ENCODE results near the gene HIVEP3.

Gene HIVEP3

GRCh38 chr1:41529621-41530395 lies 388.9 kb downstream of the HIVEP3 start:
- Histone ChIP-seq H3K4me1 (ENCODE audit: insufficient read depth, low read length) (no peaks in the 10 kb centered on the region), H3K9me3 (ENCODE audit: low read length) (no peaks in the 10 kb centered on the region), H2AFZ (ENCODE audit: low read depth, low read length) (no peak overlapping the region), H3K27me3 (ENCODE audit: insufficient read depth, low read length) (no peaks in the 10 kb centered on the region), H3K4me3 (ENCODE audit: low read length) (no peak overlapping the region), H3K36me3 (ENCODE audit: insufficient read depth, low read length) (no peaks in the 10 kb centered on the region)

GRCh38 chr1:41528726-41529605 lies 389.8 kb downstream of the HIVEP3 start:
- Histone ChIP-seq H3K4me3 (ENCODE audit: low read length) (no peak overlapping the region), H3K9me3 (ENCODE audit: low read length) (no peaks in the 10 kb centered on the region), H3K4me1 (ENCODE audit: insufficient read depth, low read length) (no peaks in the 10 kb centered on the region), H2AFZ (ENCODE audit: low read depth, low read length) (no peak overlapping the region), H3K27me3 (ENCODE audit: insufficient read depth, low read length) (no peaks in the 10 kb centered on the region), H3K36me3 (ENCODE audit: insufficient read depth, low read length) (no peaks in the 10 kb centered on the region)

GRCh38 chr1:41528106-41528505 lies 390.6 kb downstream of the HIVEP3 start:
- Histone ChIP-seq H3K36me3 (ENCODE audit: insufficient read depth, low read length) (no peaks in the 10 kb centered on the region), H3K4me1 (ENCODE audit: insufficient read depth, low read length) (no peaks in the 10 kb centered on the region), H3K27me3 (ENCODE audit: insufficient read depth, low read length) (no peaks in the 10 kb centered on the region), H3K9me3 (ENCODE audit: low read length) (no peaks in the 10 kb centered on the region), H2AFZ (ENCODE audit: low read depth, low read length) (no peak overlapping the region), H3K4me3 (ENCODE audit: low read length) (no peak overlapping the region)

GRCh38 chr1:41526956-41527561 lies 391.7 kb downstream of the HIVEP3 start:
- Histone ChIP-seq H3K4me1 (ENCODE audit: insufficient read depth, low read length) (no peaks in the 10 kb centered on the region), H3K4me3 (ENCODE audit: low read length) (no peak overlapping the region)

GRCh38 chr1:41525891-41526587 lies 392.7 kb downstream of the HIVEP3 start:
- H3K27me3 ChIP-seq (ENCODE audit: insufficient read depth, low read length): no peaks in the 10 kb centered on the region
- no peak overlapping the region for H3K4me3 ChIP-seq (ENCODE audit: low read length)
- no peaks in the 10 kb centered on the region for H3K4me1 ChIP-seq (ENCODE audit: insufficient read depth, low read length)

More at GRCh38 chr1:41526956-41527561, 391.7 kb downstream of the HIVEP3 start:
- Histone ChIP-seq H3K9me3 (ENCODE audit: low read length) (no peaks in the 10 kb centered on the region), H2AFZ (ENCODE audit: low read depth, low read length) (no peak overlapping the region), H3K36me3 (ENCODE audit: insufficient read depth, low read length) (no peaks in the 10 kb centered on the region), H3K27me3 (ENCODE audit: insufficient read depth, low read length) (no peaks in the 10 kb centered on the region)

GRCh38 chr1:41524676-41525675 lies 393.7 kb downstream of the HIVEP3 start:
- H3K4me1 ChIP-seq (ENCODE audit: insufficient read depth, low read length): no peaks in the 10 kb centered on the region

More at GRCh38 chr1:41525891-41526587, 392.7 kb downstream of the HIVEP3 start:
- H3K9me3 ChIP-seq (ENCODE audit: low read length): no peaks in the 10 kb centered on the region
- H3K36me3 ChIP-seq (ENCODE audit: insufficient read depth, low read length): no peaks in the 10 kb centered on the region
- no peak overlapping the region for H2AFZ ChIP-seq (ENCODE audit: low read depth, low read length)

GRCh38 chr1:41523949-41524675 lies 394.6 kb downstream of the HIVEP3 start:
- Histone ChIP-seq H3K27me3 (ENCODE audit: insufficient read depth, low read length) (no peaks in the 10 kb centered on the region), H2AFZ (ENCODE audit: low read depth, low read length) (no peak overlapping the region), H3K36me3 (ENCODE audit: insufficient read depth, low read length) (no peaks in the 10 kb centered on the region), H3K9me3 (ENCODE audit: low read length) (no peaks in the 10 kb centered on the region), H3K4me1 (ENCODE audit: insufficient read depth, low read length) (no peaks in the 10 kb centered on the region), H3K4me3 (ENCODE audit: low read length) (no peak overlapping the region)

More at GRCh38 chr1:41524676-41525675, 393.7 kb downstream of the HIVEP3 start:
- Histone ChIP-seq H3K27me3 (ENCODE audit: insufficient read depth, low read length) (no peaks in the 10 kb centered on the region), H3K4me3 (ENCODE audit: low read length) (no peak overlapping the region), H3K9me3 (ENCODE audit: low read length) (no peaks in the 10 kb centered on the region), H2AFZ (ENCODE audit: low read depth, low read length) (no peak overlapping the region), H3K36me3 (ENCODE audit: insufficient read depth, low read length) (no peaks in the 10 kb centered on the region)

GRCh38 chr1:41523071-41523470 lies 395.7 kb downstream of the HIVEP3 start:
- Histone ChIP-seq H3K4me1 (ENCODE audit: insufficient read depth, low read length) (no peaks in the 10 kb centered on the region), H3K9me3 (ENCODE audit: low read length) (no peaks in the 10 kb centered on the region)

GRCh38 chr1:41521766-41522165 lies 397.0 kb downstream of the HIVEP3 start:
- H3K4me3 ChIP-seq (ENCODE audit: low read length): no peak overlapping the region
- no peaks in the 10 kb centered on the region for H3K36me3 ChIP-seq (ENCODE audit: insufficient read depth, low read length)
- H3K9me3 ChIP-seq (ENCODE audit: low read length): no peaks in the 10 kb centered on the region
- H3K4me1 ChIP-seq (ENCODE audit: insufficient read depth, low read length): no peaks in the 10 kb centered on the region
- H2AFZ ChIP-seq (ENCODE audit: low read depth, low read length): no peak overlapping the region
- H3K27me3 ChIP-seq (ENCODE audit: insufficient read depth, low read length): no peaks in the 10 kb centered on the region

More at GRCh38 chr1:41523071-41523470, 395.7 kb downstream of the HIVEP3 start:
- H2AFZ ChIP-seq (ENCODE audit: low read depth, low read length): no peak overlapping the region
- H3K27me3 ChIP-seq (ENCODE audit: insufficient read depth, low read length): no peaks in the 10 kb centered on the region
- no peaks in the 10 kb centered on the region for H3K36me3 ChIP-seq (ENCODE audit: insufficient read depth, low read length)
- H3K4me3 ChIP-seq (ENCODE audit: low read length): no peak overlapping the region

GRCh38 chr1:41520951-41521752 lies 397.6 kb downstream of the HIVEP3 start:
- no peak overlapping the region for H3K4me3 ChIP-seq (ENCODE audit: low read length)
- H3K9me3 ChIP-seq (ENCODE audit: low read length): no peaks in the 10 kb centered on the region
- H3K4me1 ChIP-seq (ENCODE audit: insufficient read depth, low read length): peaks cover 3% of the 10 kb centered on the region
- H2AFZ ChIP-seq (ENCODE audit: low read depth, low read length): no peak overlapping the region
- H3K36me3 ChIP-seq (ENCODE audit: insufficient read depth, low read length): no peaks in the 10 kb centered on the region
- no peaks in the 10 kb centered on the region for H3K27me3 ChIP-seq (ENCODE audit: insufficient read depth, low read length)

- Histone ChIP-seq H3K36me3 (ENCODE audit: insufficient read depth, low read length) (no peaks in the 10 kb centered on the region), H3K4me3 (ENCODE audit: low read length) (no peak overlapping the region), H3K27me3 (ENCODE audit: insufficient read depth, low read length) (no peaks in the 10 kb centered on the region), H2AFZ (ENCODE audit: low read depth, low read length) (no peak overlapping the region), H3K4me1 (ENCODE audit: insufficient read depth, low read length) (peaks cover 5% of the 10 kb centered on the region), H3K9me3 (ENCODE audit: low read length) (no peaks in the 10 kb centered on the region)
Observed at GRCh38 chr1:41519667-41520066, 399.1 kb downstream of the HIVEP3 start.
